ENCODE data around the gene MBTPS1. TPM values are rescaled to one million over a fixed set of nuclear protein-coding genes. Genes with fewer than 3 reads are reported as not detected.
A peak's percentile ranks its signal among the peaks of the same experiment; 100 is the strongest.

MBTPS1 gene
- total and polyA plus RNA-seq, 11 donors = 37.2 to 91.4 (median 67.7) TPM

DNA sequence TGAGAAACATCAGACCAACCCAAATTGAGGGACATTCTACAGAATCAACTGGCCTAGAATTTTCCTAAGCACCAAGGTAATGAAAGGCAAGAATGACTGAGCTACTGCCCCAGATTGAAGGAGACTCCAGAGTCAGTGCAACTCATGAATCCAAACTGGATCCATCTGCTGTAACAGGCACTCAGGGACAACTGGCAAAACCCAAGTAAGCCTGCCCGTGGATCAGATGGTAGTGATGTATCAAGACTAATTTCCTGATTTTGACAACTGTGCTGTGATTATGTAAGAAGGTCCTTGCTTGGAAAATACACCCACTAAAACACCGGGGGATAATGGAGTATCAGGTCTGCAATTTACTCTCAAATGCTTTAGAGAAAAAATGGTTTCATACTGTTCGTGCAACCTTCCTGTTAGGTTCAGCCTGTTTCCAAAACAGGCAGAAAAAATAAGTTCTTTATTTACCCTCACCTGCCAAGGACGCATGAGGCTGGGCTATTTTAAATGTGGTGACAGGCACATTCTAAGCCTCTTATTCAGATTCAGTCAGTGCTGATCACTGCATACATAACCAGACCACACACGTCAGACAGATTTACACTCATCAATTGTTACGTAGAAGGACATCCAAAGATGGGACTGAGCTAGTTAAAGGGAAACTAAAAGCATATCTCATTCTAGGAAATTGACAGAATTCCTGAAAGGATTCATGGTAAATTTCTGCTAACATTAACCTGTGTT is 7.0 kb downstream of the MBTPS1 start:
- ATAC-seq (peak; percentile 65 to 92 (median 90)), DNase-seq (no peak)
- Histone ChIP-seq H3K9me3 (no peaks in the 10 kb centered on the region), H3K27me3 (no peaks in the 10 kb centered on the region), H3K4me3 (no peak overlapping the region), H3K27ac (peak overlapping the region; percentile 15 to 87 (median 62)), H3K4me1 (peaks cover 0 to 45% (median 22%) of the 10 kb centered on the region in 12 donors), H3K36me3 (peaks cover 0 to 32% (median 11%) of the 10 kb centered on the region in 9 donors)
- 48 to 54% (median 50%) methylated on average over 6 of the region's 6 CpGs for WGBS, 4 donors
- intact Hi-C loops (cut with DNase I) = no loop called here
- TF ChIP-seq, protein P1, sequence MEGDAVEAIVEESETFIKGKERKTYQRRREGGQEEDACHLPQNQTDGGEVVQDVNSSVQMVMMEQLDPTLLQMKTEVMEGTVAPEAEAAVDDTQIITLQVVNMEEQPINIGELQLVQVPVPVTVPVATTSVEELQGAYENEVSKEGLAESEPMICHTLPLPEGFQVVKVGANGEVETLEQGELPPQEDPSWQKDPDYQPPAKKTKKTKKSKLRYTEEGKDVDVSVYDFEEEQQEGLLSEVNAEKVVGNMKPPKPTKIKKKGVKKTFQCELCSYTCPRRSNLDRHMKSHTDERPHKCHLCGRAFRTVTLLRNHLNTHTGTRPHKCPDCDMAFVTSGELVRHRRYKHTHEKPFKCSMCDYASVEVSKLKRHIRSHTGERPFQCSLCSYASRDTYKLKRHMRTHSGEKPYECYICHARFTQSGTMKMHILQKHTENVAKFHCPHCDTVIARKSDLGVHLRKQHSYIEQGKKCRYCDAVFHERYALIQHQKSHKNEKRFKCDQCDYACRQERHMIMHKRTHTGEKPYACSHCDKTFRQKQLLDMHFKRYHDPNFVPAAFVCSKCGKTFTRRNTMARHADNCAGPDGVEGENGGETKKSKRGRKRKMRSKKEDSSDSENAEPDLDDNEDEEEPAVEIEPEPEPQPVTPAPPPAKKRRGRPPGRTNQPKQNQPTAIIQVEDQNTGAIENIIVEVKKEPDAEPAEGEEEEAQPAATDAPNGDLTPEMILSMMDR (IDR thresholded peaks at IDR 0.05) = no peak
- no peak for TF ChIP-seq POLR2A (IDR thresholded peaks at IDR 0.05)

DNA sequence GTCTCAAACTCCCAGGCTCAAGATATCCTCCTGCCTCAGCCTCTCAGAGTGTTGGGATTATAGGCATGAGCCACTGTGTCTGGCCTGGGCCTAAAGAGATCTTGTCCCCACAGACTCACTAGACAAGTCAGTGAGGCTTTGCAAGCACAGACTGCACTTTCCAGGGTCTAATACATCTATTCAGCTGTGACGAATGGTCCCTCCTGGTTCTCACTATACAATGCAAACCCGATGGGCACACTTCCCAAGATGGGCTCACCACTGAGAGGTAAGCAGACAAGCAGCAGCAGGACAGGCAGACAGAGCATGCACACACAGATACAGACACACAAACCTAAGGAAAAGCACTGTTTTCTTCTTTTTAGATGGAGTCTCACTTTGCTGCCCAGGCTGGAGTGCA is 8.8 kb downstream of the MBTPS1 start:
- DNase-seq = no peak
- Histone ChIP-seq H3K27me3 (no peaks in the 10 kb centered on the region), H3K4me3 (no peak overlapping the region), H3K36me3 (peaks cover 0 to 32% (median 11%) of the 10 kb centered on the region in 9 donors), H3K27ac (peak overlapping the region in 3 of 12 donors; percentile 63 to 75 (median 72)), H3K9me3 (no peaks in the 10 kb centered on the region), H3K4me1 (peaks cover 0 to 57% (median 23%) of the 10 kb centered on the region in 12 donors)
- no peak for ATAC-seq
- TF ChIP-seq, protein P1 (IDR thresholded peaks at IDR 0.05) = no peak
- TF ChIP-seq POLR2A (IDR thresholded peaks at IDR 0.05) = no peak
- WGBS, 4 donors = 74 to 87% (median 80%) methylated on average over 2 of the region's 2 CpGs
- intact Hi-C loops (cut with DNase I) = no loop called here

DNA sequence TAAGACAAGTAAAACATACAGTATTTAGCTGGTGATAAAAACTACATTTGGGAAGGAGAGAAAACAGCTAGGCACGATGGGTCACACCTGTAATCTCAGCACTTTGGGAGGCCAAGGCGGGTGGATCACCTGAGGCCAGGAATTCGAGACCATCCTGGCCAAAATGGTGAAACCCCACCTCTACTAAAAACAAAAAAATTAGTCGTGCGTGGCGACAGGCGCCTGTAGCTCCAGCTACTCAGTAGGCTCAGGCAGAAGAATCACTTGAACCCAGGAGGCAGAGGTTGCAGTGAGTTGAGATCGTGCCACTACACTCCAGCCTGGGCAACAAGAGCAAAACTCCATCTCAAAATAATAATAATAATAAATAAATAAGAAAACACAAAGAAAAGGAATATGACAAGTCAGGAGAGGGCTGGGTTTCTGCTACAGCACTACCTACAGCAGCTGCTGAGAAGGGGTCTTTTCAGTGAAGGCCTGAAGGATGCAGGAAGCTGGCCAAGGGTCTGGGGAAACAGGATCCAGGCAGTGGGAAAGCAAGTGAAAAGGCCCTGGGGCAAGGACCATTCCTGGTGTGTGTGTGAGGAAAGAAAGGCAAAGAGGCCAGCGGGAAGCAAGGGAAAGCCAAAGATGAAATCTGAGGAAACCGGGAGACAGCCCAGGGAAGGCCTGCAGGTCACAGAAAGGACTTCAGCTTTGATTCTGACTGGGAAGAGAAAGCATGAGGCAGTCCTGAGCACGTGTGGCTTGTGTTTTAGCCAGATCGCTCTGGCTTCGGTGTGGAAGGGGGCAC is 10.6 kb downstream of the MBTPS1 start:
- Histone ChIP-seq H3K4me1 (peaks cover 0 to 54% (median 23%) of the 10 kb centered on the region in 12 donors), H3K27ac (peak overlapping the region in 7 of 12 donors; percentile 15 to 72 (median 41)), H3K9me3 (no peaks in the 10 kb centered on the region), H3K4me3 (no peak overlapping the region), H3K27me3 (no peaks in the 10 kb centered on the region), H3K36me3 (peaks cover 0 to 42% (median 19%) of the 10 kb centered on the region in 9 donors)
- ATAC-seq (peak in 2 of 4 donors; percentile 11 to 30), DNase-seq (peak in 1 of 5 donors; percentile 22)
- 70 to 80% (median 76%) methylated on average over 13 of the region's 13 CpGs for WGBS, 4 donors
- intact Hi-C loops (cut with DNase I) = no loop called here
- no peak for TF ChIP-seq POLR2A (IDR thresholded peaks at IDR 0.05)
- TF ChIP-seq, protein P1 (IDR thresholded peaks at IDR 0.05) = no peak

DNA sequence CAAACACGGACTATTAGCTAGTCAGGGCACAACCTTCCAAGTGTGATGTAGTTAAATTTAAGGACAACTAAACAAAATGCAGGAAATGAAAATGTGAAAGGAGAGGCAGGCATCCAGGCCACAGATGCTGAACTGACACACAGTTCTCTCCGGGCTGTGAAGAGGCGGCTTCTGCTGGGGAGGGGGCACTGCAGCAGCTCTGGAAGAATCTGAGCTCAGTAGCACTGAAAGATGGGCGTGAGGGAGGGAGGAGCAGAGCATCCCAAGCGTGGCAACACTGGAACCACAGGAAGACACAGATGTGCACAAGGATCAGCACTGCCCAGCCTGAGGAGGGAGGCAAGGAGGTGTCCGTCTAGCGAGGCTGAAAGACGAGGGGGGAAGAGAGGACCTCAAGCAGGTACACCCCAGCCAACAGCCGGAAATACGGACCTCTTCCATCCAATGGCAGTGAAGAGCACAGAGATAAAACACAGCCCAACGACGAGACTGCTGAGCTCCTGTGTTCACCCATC is 11.4 kb downstream of the MBTPS1 start:
- no peaks in the 10 kb centered on the region for H3K9me3 ChIP-seq
- intact Hi-C loops (cut with DNase I) = no loop called here
- peaks cover 0 to 47% (median 21%) of the 10 kb centered on the region in 12 donors for H3K4me1 ChIP-seq
- peak overlapping the region in 2 of 12 donors; percentile 27 to 72 for H3K27ac ChIP-seq
- DNase-seq (peak in 1 of 5 donors; percentile 25), ATAC-seq (peak in 1 of 4 donors; percentile 14)
- WGBS, 4 donors = 62 to 73% (median 67%) methylated on average over 12 of the region's 12 CpGs
- no peak overlapping the region for H3K4me3 ChIP-seq
- no peaks in the 10 kb centered on the region for H3K27me3 ChIP-seq
- no peak for TF ChIP-seq POLR2A (IDR thresholded peaks at IDR 0.05)
- TF ChIP-seq, protein P1 (IDR thresholded peaks at IDR 0.05) = no peak
- H3K36me3 ChIP-seq = peaks cover 0 to 43% (median 21%) of the 10 kb centered on the region in 9 donors

Measured in heart left ventricle (tissue), 16 donors.